Measurements from ENCODE around the gene VTN. TPM values are rescaled to one million over a fixed set of nuclear protein-coding genes. Genes with fewer than 3 reads are reported as not detected.

Gene VTN
- total and polyA plus RNA-seq, 2 experiments from 2014 or later, result 0.16 TPM; not detected in 1

GRCh38 chr17:28328325-28328724, 41.8 kb downstream of the VTN start:
- no peak for DNase-seq (ENCODE audit: low spot score)
- no peaks in the 10 kb centered on the region for H3K27me3 ChIP-seq (ENCODE audit: insufficient read depth)

More at GRCh38 chr17:28328325-28328724, 41.8 kb downstream of the VTN start:
- Histone ChIP-seq H2AFZ (no peak overlapping the region), H4K20me1 (replicated peaks; ENCODE audit: insufficient read depth) (peaks cover 47% of the 10 kb centered on the region), H3K4me1 (ENCODE audit: insufficient read depth) (peaks cover 11% of the 10 kb centered on the region), H3K27ac (ENCODE audit: low read depth) (no peak overlapping the region), H3K4me3 (no peak overlapping the region), H3K79me2 (replicated peaks; ENCODE audit: insufficient read depth) (peaks cover 29% of the 10 kb centered on the region), H3K4me2 (no peak overlapping the region), H3F3A (replicated peaks; ENCODE audit: low read depth) (peaks cover 23% of the 10 kb centered on the region; the same call in 1 of the 2 replicates), H3K36me3 (ENCODE audit: insufficient read depth) (peaks cover 22% of the 10 kb centered on the region), H3K9me2 (ENCODE audit: insufficient read depth) (no peaks in the 10 kb centered on the region)
- Mint-ChIP-seq H3K27me3 (ENCODE audit: insufficient read depth, low read depth, poor library complexity) (peaks cover 5% of the 10 kb centered on the region), H3K9me3 (no peaks in the 10 kb centered on the region), H3K4me1 (no peaks in the 10 kb centered on the region; the same call in 2 of the 3 replicates), H3K4me3 (no peak overlapping the region), H3K27ac (no peak overlapping the region), H3K36me3 (ENCODE audit: low read depth) (peaks cover 48% of the 10 kb centered on the region)
- ATAC-seq, result no peak
- TF ChIP-seq JUNB (IDR thresholded peaks at IDR 0.05; ENCODE audit: unreplicated experiment) (no peak), ZNF462 (CRISPR knock-in tag; IDR thresholded peaks at IDR 0.05) (no peak), POLR2AphosphoS5 (IDR thresholded peaks at IDR 0.05; ENCODE audit: low read depth) (no peak), ZNF114 (CRISPR knock-in tag; IDR thresholded peaks at IDR 0.05) (no peak), EZH2 (IDR thresholded peaks at IDR 0.05; ENCODE audit: low read depth, unreplicated experiment) (no peak), CREB1 (CRISPR knock-in tag; IDR thresholded peaks at IDR 0.05; ENCODE audit: low read depth) (no peak), EZH2phosphoT487 (IDR thresholded peaks at IDR 0.05; ENCODE audit: unreplicated experiment) (no peak), CTCF (conservative IDR thresholded peaks at IDR 0.05; ENCODE audit: low read depth in 2 of 2) (no peak), REST (IDR thresholded peaks at IDR 0.05; ENCODE audit: unreplicated experiment) (no peak)

Data from GM23338 (cell line).